Activated naive CD8-positive, alpha-beta T cell treated with anti-CD3 and anti-CD28 coated beads for 36 hours (primary cell): ENCODE results near the gene TFCP2L1. TPM values are rescaled to one million over a fixed set of nuclear protein-coding genes. Genes with fewer than 3 reads are reported as not detected.

ENCODE experiments used
- DNase-seq: peaks from one replicate; pipeline ENCODE4 v3.0.0; 2021
- H3K27ac Mint-ChIP-seq: one replicate; pipeline ENCODE4 v1.8.0; 2022; ENCODE audit warnings: mild to moderate bottlenecking, moderate library complexity, mixed read lengths
- H3K27me3 Mint-ChIP-seq: one replicate; pipeline ENCODE4 v1.8.0; 2022; ENCODE audit warnings: mild to moderate bottlenecking, mixed read lengths
- H3K36me3 Mint-ChIP-seq: one replicate; pipeline ENCODE4 v1.8.0; 2021; ENCODE audit warnings: mild to moderate bottlenecking, mixed read lengths
- H3K4me1 Mint-ChIP-seq: one replicate; pipeline ENCODE4 v1.8.0; 2021; ENCODE audit warnings: mixed read lengths
- H3K4me3 Mint-ChIP-seq: one replicate; pipeline ENCODE4 v1.8.0; 2022; ENCODE audit warnings: mild to moderate bottlenecking, moderate library complexity, mixed read lengths
- H3K9me3 Mint-ChIP-seq: one replicate; pipeline ENCODE4 v1.8.0; 2022; ENCODE audit warnings: mixed read lengths
- total RNA-seq, 2 experiments: library from RNA; stranded (reverse); gene quantifications; one replicate each; pipeline ENCODE4 v1.2.3, GENCODE V29; 2021

Gene TFCP2L1
- total RNA-seq, 2 experiments from 2014 or later: 0.04 to 0.06 TPM

DNA sequence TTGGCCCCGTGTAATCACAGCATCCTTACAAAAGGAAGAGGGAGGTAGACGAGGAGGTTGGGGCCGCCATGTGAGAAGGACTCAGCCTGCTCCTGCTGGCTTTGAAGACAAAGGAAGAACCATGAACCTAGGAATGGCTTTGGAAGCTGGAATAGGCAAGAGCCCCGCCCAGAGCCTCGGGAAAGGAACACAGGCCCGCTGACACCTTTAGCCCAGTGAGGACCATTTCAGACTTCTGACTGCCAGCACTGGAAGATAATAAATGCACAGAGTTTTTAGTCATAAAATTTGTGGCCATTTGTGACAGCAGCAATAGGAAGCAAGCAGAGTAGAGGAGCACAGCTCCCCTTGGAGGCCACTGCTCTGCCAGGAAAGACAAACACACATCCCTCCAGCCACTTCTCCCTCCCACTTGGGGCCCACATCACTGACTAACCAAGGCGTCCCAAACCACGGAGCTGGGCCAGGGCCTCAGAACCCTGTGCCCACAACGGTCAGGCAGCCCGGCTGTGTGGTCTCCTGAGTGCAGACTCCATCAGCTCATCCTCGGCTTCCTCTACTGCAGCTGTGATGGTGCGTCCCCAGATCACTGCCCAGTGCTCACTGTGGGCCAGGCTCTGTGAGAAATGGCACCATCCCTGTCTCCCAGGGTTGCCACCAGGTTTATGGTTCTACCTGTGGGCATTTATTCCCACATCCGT, 39.7 kb downstream of the TFCP2L1 start:
- Mint-ChIP-seq H3K9me3 (no peaks in the 10 kb centered on the region), H3K4me3 (no peak overlapping the region), H3K27ac (no peak overlapping the region), H3K36me3 (no peaks in the 10 kb centered on the region), H3K27me3 (no peaks in the 10 kb centered on the region), H3K4me1 (no peaks in the 10 kb centered on the region)
- DNase-seq: no peak

DNA sequence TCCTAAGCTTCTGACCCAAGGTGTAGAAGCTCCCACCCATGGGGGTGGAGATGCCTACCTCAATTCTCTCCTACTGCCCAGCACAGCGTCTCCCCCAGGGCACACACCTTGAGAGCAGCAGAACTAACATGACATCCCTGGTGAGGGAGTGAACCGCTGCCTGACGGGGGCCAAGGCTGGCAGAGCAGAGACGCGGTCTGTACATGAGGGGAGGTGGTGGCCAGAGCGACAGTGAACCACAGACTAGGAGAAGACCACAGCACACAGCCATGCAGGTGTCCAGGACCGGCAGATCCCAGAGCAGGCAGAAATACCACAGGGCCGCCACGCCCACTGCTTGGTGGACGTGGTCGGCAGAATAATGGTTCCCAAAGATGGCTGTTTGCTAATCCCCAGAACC, 40.4 kb downstream of the TFCP2L1 start:
- DNase-seq: no peak
- no peak overlapping the region for H3K27ac Mint-ChIP-seq
- no peaks in the 10 kb centered on the region for H3K4me1 Mint-ChIP-seq
- no peaks in the 10 kb centered on the region for H3K36me3 Mint-ChIP-seq
- no peaks in the 10 kb centered on the region for H3K27me3 Mint-ChIP-seq
- no peaks in the 10 kb centered on the region for H3K9me3 Mint-ChIP-seq
- H3K4me3 Mint-ChIP-seq: no peak overlapping the region

DNA sequence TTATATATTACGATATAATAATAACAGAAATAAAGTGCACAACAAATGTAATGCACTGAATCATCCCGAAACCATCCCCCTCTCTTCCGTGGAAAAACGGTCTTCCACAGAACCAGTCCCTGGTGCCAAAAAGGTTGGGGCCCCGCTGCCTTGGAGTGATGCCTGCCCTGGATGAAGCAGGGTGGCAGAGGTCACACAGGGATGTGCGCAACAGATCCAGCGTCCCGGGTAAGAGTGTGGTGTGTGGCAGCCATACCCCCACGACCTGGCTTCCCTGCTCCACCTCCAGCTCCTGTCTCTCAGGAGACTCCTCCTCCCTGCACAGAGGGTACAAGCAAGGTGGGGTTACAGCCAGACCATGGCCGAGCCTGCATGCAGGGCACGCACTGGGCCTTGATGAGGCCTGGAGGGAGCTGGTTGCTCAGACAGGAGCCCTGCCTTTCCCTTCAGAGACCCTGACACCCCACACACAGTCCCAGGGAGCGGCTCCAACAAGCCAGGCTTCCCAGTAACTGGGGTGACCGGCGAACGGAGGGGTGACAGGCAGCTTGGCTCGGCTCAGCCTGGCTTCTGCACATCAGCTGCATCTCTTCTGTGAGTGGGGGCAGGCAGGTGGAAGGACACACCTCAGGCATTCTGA, 41.1 kb downstream of the TFCP2L1 start:
- no peaks in the 10 kb centered on the region for H3K4me1 Mint-ChIP-seq
- no peaks in the 10 kb centered on the region for H3K27me3 Mint-ChIP-seq
- no peaks in the 10 kb centered on the region for H3K9me3 Mint-ChIP-seq
- H3K27ac Mint-ChIP-seq: no peak overlapping the region
- no peak for DNase-seq
- H3K4me3 Mint-ChIP-seq: no peak overlapping the region
- no peaks in the 10 kb centered on the region for H3K36me3 Mint-ChIP-seq

DNA sequence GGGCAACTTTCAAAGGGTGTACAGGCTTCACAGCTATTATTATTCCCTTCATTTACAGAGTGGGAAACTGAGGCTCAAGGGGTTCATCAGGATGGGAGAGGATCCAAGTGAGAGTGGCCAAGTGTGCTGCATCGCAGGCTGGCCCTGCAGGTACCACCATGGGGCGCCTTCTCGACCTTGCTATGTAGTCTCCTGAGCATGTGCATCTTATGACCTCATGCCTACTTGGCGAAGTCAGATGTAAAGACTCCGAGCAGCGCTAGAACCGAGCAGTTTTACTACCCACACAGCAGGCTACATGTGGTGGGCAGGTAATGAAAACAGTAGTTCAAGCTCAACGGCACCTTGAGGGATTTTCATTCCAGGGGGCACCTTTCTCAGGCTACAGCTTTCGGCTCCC, 42.0 kb downstream of the TFCP2L1 start:
- Mint-ChIP-seq H3K4me1 (no peaks in the 10 kb centered on the region), H3K27ac (no peak overlapping the region), H3K4me3 (no peak overlapping the region), H3K36me3 (no peaks in the 10 kb centered on the region), H3K27me3 (no peaks in the 10 kb centered on the region), H3K9me3 (no peaks in the 10 kb centered on the region)
- DNase-seq: no peak

DNA sequence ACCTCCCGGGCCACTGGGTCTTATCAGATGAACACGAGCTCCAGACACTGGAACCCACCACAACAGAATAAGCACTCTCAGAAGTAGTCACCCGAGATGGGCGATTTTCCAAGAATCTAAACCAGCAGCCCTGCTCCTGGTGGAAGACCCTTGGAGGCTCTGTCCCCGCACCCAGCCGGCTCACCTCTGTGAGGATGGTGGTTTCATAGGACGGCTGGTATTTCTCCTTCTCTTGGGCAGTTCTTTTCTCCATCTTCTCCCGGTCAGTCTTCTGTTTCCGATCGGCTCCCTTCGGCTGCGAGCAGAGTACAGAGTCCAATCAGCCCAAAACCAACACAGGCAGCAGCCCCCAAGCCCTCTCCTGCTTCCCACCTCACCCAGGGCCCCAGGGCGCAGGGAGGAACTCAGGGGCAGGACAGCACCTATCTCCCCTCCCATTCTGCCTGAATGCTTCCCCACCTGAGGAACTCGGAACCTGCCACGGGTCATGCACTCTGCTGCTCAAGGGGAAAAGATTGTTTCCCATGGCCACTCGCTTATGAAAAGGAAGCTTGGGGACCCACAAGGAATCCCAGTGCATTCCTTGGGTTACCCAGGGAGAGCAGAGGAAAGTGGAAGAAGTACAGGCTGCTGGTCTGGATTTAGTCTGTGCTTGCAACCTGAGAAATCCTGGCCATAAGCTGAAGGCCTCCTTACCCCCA, 42.7 kb downstream of the TFCP2L1 start:
- H3K4me1 Mint-ChIP-seq: no peaks in the 10 kb centered on the region
- no peak overlapping the region for H3K27ac Mint-ChIP-seq
- no peak overlapping the region for H3K4me3 Mint-ChIP-seq

GRCh38 chr2:121241466-121241865, 43.5 kb downstream of the TFCP2L1 start:
- H3K27me3 Mint-ChIP-seq: no peaks in the 10 kb centered on the region
- no peaks in the 10 kb centered on the region for H3K9me3 Mint-ChIP-seq
- no peak overlapping the region for H3K27ac Mint-ChIP-seq
- no peaks in the 10 kb centered on the region for H3K36me3 Mint-ChIP-seq
- no peak overlapping the region for H3K4me3 Mint-ChIP-seq
- H3K4me1 Mint-ChIP-seq: no peaks in the 10 kb centered on the region
- no peak for DNase-seq

More for the DNA sequence above, 42.7 kb downstream of the TFCP2L1 start:
- Mint-ChIP-seq H3K9me3 (no peaks in the 10 kb centered on the region), H3K36me3 (no peaks in the 10 kb centered on the region), H3K27me3 (no peaks in the 10 kb centered on the region)
- no peak for DNase-seq

GRCh38 chr2:121240436-121240835, 44.6 kb downstream of the TFCP2L1 start:
- DNase-seq: no peak
- H3K27ac Mint-ChIP-seq: no peak overlapping the region
- H3K4me3 Mint-ChIP-seq: no peak overlapping the region
- H3K9me3 Mint-ChIP-seq: no peaks in the 10 kb centered on the region
- H3K27me3 Mint-ChIP-seq: no peaks in the 10 kb centered on the region
- no peaks in the 10 kb centered on the region for H3K4me1 Mint-ChIP-seq
- H3K36me3 Mint-ChIP-seq: no peaks in the 10 kb centered on the region

DNA sequence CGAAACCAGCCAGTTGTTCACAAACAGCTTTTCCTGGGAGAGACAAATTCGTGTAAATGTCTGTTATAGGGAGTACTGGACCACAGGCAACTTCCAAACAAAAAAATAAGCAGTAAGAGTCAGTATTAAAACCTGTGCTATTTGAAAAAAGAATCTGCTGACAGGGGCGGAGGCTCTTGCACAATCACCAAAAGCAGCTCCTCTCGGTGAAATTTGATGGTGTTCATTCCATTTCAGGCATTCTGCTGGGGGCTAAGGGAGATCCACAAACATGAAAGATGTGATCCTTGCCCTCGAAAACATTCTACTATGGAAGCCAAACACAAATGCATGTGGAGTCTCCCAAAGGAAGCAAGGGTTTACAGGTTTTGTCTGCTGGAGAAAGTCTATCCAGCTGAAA, 45.0 kb downstream of the TFCP2L1 start:
- no peak overlapping the region for H3K27ac Mint-ChIP-seq
- no peak for DNase-seq
- H3K4me1 Mint-ChIP-seq: no peaks in the 10 kb centered on the region
- H3K27me3 Mint-ChIP-seq: no peaks in the 10 kb centered on the region
- no peaks in the 10 kb centered on the region for H3K36me3 Mint-ChIP-seq
- H3K9me3 Mint-ChIP-seq: no peaks in the 10 kb centered on the region
- no peak overlapping the region for H3K4me3 Mint-ChIP-seq

DNA sequence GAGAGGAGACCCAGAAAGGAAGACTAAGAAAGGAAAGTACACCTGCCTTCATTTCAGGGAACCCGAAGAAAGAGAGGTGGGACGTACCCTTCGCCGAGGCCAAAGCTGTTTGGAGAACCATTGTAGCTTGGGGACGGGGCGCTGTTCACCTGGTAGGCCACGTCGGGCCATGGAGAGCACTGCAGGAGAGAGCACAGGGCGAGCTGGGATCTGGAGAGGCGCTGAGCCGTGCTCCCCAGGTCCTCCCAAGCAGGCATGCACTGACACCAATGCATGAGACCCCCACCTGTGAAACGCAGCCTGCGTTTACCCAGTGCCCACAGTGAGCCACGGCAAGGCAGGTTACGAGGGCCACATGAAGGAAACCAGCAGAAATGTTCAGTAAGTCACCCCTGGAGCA, 45.5 kb downstream of the TFCP2L1 start:
- no peaks in the 10 kb centered on the region for H3K9me3 Mint-ChIP-seq
- H3K36me3 Mint-ChIP-seq: no peaks in the 10 kb centered on the region
- no peaks in the 10 kb centered on the region for H3K4me1 Mint-ChIP-seq
- H3K27ac Mint-ChIP-seq: no peak overlapping the region
- H3K4me3 Mint-ChIP-seq: no peak overlapping the region
- H3K27me3 Mint-ChIP-seq: no peaks in the 10 kb centered on the region
- DNase-seq: no peak

DNA sequence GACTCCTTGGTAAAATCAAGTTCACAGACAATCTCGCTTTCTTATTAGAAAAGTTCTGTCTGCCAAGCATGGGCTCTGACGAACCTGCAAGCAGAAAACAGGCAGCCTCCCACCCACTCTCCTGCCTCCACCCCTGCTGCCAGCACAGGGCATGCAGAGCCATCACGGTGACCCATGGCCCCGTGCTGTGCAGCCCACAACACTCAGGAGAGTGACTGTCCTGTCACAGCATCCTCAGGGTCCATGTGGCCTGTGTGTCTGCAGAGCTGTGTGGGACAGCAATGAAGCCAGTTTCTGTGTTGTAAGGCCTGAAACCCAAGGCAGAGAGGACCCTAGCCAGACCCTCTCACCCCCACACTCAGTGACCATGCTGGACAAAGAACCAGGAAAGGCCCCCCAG, 46.2 kb downstream of the TFCP2L1 start:
- Mint-ChIP-seq H3K9me3 (no peaks in the 10 kb centered on the region), H3K4me1 (no peaks in the 10 kb centered on the region), H3K36me3 (no peaks in the 10 kb centered on the region), H3K27ac (no peak overlapping the region), H3K27me3 (no peaks in the 10 kb centered on the region), H3K4me3 (no peak overlapping the region)
- DNase-seq: no peak

GRCh38 chr2:121237980-121238665, 46.9 kb downstream of the TFCP2L1 start:
- Mint-ChIP-seq H3K36me3 (no peaks in the 10 kb centered on the region), H3K4me3 (no peak overlapping the region), H3K4me1 (no peaks in the 10 kb centered on the region), H3K9me3 (no peaks in the 10 kb centered on the region), H3K27ac (no peak overlapping the region), H3K27me3 (no peaks in the 10 kb centered on the region)
- no peak for DNase-seq

DNA sequence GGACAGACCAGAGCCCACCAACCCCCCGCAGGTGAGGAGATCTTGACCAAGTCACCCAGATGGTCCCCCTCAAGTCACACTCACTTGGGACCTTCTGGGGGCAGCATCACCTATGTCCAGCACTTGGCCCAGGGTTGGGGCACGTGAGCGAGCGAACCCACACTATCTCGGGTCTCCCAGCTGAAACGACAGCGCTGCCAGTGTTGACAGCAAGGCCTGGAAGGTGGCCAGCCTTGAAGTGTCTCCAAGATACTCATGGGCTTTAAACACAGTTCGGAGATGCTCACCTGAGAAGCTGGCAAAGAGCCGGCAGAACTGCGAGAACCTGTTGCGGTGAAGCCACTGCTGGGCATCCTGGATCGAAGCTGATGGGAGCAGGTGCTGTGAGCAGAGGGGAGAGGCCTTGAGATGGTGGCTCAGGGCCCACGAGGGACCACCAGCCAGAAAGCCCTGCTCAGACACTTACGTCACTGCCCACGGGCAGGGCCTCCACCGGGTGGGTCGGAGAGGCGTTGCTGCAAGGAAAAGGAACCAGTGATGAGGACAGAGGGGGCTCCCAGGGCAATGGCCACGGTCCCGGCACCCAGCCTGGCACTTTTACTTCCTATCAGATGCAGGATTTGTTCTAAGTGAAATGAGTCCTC, 47.5 kb downstream of the TFCP2L1 start:
- no peaks in the 10 kb centered on the region for H3K27me3 Mint-ChIP-seq
- H3K4me3 Mint-ChIP-seq: no peak overlapping the region
- no peaks in the 10 kb centered on the region for H3K36me3 Mint-ChIP-seq
- H3K27ac Mint-ChIP-seq: no peak overlapping the region
- DNase-seq: no peak
- H3K9me3 Mint-ChIP-seq: no peaks in the 10 kb centered on the region
- no peaks in the 10 kb centered on the region for H3K4me1 Mint-ChIP-seq

DNA sequence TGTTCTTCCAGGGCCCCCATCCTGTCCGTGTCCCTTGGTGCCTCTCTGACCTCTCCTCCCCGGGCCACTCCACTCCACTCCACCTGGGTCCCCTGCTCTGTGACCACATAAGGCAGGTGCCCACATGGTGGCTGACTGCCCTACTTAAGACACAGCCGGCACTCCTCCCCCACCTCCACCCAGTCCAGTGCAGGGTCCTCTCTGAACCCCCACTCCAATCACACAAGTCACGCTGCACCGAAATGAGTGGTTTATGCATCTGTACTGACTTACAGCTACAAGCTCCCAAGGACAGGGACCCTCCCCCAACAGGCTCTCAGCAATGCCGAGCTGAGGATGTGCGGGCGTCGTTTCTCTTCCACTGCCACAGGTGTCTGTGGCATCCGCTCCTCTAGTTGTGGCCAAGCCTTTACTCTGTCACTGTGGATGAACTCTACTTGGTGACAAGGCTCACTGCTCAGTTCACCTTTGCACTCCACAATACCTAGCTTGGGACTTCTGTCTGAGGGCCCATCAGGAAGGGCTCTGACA, 48.3 kb downstream of the TFCP2L1 start:
- no peak for DNase-seq
- no peak overlapping the region for H3K4me3 Mint-ChIP-seq
- no peaks in the 10 kb centered on the region for H3K9me3 Mint-ChIP-seq
- no peaks in the 10 kb centered on the region for H3K4me1 Mint-ChIP-seq
- no peaks in the 10 kb centered on the region for H3K36me3 Mint-ChIP-seq
- no peaks in the 10 kb centered on the region for H3K27me3 Mint-ChIP-seq
- H3K27ac Mint-ChIP-seq: no peak overlapping the region

- DNase-seq: no peak
- Mint-ChIP-seq H3K4me3 (no peak overlapping the region), H3K27me3 (no peaks in the 10 kb centered on the region), H3K36me3 (no peaks in the 10 kb centered on the region), H3K4me1 (no peaks in the 10 kb centered on the region), H3K27ac (no peak overlapping the region), H3K9me3 (no peaks in the 10 kb centered on the region)
Observed at GRCh38 chr2:121236101-121236640, 48.8 kb downstream of the TFCP2L1 start.
